NK-92 (cell line): Measurements from ENCODE around the gene MAN1B1.
"Not testable (repeated sequence)": the region's sequence is repeated elsewhere in the genome, so short reads cannot be mapped to it uniquely, and the experiment has no call there.

ENCODE experiments used
- DNase-seq: peaks from one replicate; lab custom pipeline; 2025; ENCODE audit not compliant: unreplicated experiment; lab: John Stamatoyannopoulos, UW

The MAN1B1 gene

GRCh38 chr9:137126786-137127185 lies 40.0 kb downstream of the MAN1B1 start:
- no peak for DNase-seq

GRCh38 chr9:137127301-137128157 lies 40.7 kb downstream of the MAN1B1 start:
- DNase-seq: no peak

GRCh38 chr9:137128158-137128861 lies 41.5 kb downstream of the MAN1B1 start:
- no peak for DNase-seq

GRCh38 chr9:137128862-137129455 lies 42.2 kb downstream of the MAN1B1 start:
- DNase-seq: no peak

- DNase-seq: no peak
These were observed 42.8 kb downstream of the MAN1B1 start for GRCh38 chr9:137129456-137130175.

GRCh38 chr9:137130176-137130755 lies 43.5 kb downstream of the MAN1B1 start:
- DNase-seq: no peak

- DNase-seq: no peak
These were observed 47.4 kb downstream of the MAN1B1 start for GRCh38 chr9:137134191-137134590.

GRCh38 chr9:137135154-137135553 lies 48.4 kb downstream of the MAN1B1 start:
- DNase-seq: not testable (repeated sequence)

GRCh38 chr9:137136261-137136880 lies 49.6 kb downstream of the MAN1B1 start:
- DNase-seq: no peak

- DNase-seq: no peak
These were observed 50.3 kb downstream of the MAN1B1 start for GRCh38 chr9:137136881-137137607.

- no peak for DNase-seq
These were observed 51.4 kb downstream of the MAN1B1 start for GRCh38 chr9:137138058-137138721.

GRCh38 chr9:137138722-137139467 lies 52.1 kb downstream of the MAN1B1 start, which contains the start of gene GRIN1:
Gene GRIN1 (plus strand): TSS chr9:137139154. CDS start chr9:137139487, 333 bp downstream.
- no peak for DNase-seq

GRCh38 chr9:137139468-137140150 lies 52.8 kb downstream of the MAN1B1 start:
- no peak for DNase-seq

- no peak for DNase-seq
These were observed 53.6 kb downstream of the MAN1B1 start for GRCh38 chr9:137140151-137141012.

GRCh38 chr9:137141050-137141810 lies 54.4 kb downstream of the MAN1B1 start:
- no peak for DNase-seq
